Myocyte (in vitro differentiated cells): ENCODE results near the gene SNIP1. TPM values are rescaled to one million over a fixed set of nuclear protein-coding genes. Genes with fewer than 3 reads are reported as not detected.
A peak's percentile ranks its signal among the peaks of the same experiment; 100 is the strongest.
"Not testable (repeated sequence)": the region's sequence is repeated elsewhere in the genome, so short reads cannot be mapped to it uniquely, and the experiment has no call there.

Experiments used
- DNase-seq: peaks from one replicate; pipeline ENCODE4 v3.0.0-alpha.2; 2012; ENCODE audit warnings: low read depth
- polyA plus RNA-seq: library from polyadenylated mRNA; unstranded; fragments of >200 nt; gene quantifications from one replicate; pipeline ENCODE4 v1.2.1, GENCODE V29; 2012; ENCODE audit warnings: missing spikeins
- total RNA-seq: library from RNA; depleted of rRNA; stranded (reverse); fragments of >200 nt; gene quantifications from 2 replicates; pipeline ENCODE4 v1.2.3, GENCODE V29; 2014

Gene SNIP1, protein sequence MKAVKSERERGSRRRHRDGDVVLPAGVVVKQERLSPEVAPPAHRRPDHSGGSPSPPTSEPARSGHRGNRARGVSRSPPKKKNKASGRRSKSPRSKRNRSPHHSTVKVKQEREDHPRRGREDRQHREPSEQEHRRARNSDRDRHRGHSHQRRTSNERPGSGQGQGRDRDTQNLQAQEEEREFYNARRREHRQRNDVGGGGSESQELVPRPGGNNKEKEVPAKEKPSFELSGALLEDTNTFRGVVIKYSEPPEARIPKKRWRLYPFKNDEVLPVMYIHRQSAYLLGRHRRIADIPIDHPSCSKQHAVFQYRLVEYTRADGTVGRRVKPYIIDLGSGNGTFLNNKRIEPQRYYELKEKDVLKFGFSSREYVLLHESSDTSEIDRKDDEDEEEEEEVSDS
- 11.0 and 12.3 TPM in 2 replicates for total RNA-seq
- 10.0 TPM for polyA plus RNA-seq

- DNase-seq, result peak; percentile 96
These were observed at the start of gene SNIP1 for GRCh38 chr1:37553927-37554808. Gene SNIP1, minus strand, starts transcription at chr1:37554293. Its CDS starts 64 bp downstream, at chr1:37554229.

DNA sequence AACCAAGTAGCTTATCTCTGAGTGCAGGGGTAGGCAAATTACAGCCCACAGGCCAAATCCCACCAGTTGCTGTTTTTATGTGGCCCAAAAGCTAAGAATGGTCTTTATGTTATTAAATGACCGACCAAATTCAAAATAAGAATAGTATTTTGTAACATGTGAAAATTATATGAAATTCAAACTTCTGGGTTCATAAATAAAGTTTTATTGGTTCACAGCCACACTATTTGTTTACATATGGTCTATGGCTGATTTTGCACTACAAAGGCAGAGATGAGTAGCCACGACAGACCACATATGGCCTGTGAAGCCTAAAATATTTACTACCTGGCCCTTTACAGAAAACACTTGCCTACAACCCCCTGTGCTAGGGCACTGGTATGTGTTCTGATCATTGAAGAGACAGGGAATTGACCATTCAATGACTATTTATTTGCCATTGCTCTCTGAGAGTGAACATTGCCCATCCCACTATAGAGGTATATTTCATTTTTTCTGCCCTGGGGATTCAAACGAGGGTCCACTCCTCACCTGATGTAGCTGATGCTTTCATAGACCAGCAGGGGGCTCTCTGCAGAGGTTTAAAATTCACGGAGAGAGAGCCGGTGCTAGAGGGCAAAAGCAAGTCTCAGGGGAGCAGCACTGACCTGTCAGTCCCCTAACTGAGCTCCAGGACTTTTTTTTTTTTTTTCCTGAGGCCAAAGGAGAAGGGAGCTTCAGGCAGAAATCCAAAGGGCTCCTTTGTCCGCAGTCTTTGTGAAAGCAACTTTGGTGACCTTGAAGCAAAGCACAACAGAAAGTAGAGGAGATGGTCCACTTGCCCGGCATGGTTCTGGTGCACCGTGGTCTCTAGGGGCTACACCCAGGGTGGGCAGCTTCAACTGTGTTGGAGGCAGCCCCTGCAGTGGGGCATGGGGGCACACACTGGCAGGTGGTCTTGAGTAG lies 48.9 kb upstream of the SNIP1 start:
- peak; percentile 54 for DNase-seq

DNA sequence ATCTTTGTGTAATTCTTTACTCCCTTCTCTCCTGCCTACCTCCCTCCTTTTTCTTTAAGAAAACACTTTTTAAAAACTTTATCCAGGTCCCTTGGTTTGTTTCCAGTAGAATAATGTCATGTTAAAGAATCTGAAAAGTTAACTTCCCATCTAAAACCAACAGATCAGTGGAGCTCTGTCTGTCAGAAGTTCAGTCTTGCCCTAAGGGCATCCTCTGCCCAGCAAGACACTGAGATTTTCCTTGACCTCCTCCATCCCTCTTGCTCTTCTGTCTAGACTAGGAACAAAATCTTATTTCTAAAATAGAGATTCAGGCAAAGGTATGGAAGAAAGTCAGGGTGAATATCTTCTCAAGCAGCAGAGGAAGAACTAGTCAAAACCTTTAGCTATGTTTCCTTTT lies 47.3 kb upstream of the SNIP1 start:
- no peak for DNase-seq

- no peak for DNase-seq
These were observed 45.8 kb upstream of the SNIP1 start for GRCh38 chr1:37599940-37600339.

GRCh38 chr1:37596182-37596667 lies 42.1 kb upstream of the SNIP1 start:
- no peak for DNase-seq

GRCh38 chr1:37595440-37596181 lies 41.5 kb upstream of the SNIP1 start, which contains the start of gene GNL2:
Gene GNL2, minus strand, starts transcription at chr1:37595937. Its CDS starts 115 bp downstream, at chr1:37595822.
- peak; percentile 97 for DNase-seq

- no peak for DNase-seq
These were observed 39.6 kb upstream of the SNIP1 start for GRCh38 chr1:37593726-37594125.

DNA sequence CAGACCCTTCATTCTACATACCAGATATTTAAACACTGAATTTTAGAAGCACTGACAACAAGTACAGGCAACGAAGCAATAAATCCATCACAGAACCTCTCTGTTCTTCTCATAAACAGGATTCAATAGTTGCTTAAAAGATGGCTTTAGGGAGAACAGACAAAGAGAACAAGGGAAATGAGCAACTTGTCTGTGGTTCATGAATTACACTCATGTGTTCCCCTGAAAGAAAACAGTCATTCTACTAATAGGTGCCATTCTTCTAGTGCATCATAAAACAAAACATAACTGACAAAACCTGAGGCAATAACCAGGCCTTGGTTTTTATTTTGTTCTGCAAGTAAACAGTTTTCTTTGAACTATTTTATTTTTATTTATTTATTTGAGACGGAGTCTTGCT lies 34.8 kb upstream of the SNIP1 start:
- DNase-seq, result no peak

DNA sequence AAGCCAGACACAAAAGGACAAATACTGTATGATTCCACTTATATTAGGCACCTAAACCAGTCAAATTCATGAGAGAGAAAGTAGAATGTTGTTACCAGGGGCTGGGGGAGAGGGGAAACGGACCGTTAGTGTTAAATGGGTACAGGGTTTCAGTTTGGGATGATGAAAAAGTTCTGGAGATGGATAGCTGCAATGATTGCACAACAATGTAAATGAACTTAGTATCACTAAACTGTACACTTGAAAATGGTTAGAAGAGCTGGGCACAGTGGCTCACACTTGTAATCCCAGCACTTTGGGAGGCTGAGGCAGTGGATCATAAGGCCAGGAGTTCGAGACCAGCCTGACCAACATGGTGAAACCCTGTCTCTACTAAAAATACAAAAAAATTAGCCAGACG lies 30.5 kb upstream of the SNIP1 start:
- DNase-seq, result not testable (repeated sequence)

DNA sequence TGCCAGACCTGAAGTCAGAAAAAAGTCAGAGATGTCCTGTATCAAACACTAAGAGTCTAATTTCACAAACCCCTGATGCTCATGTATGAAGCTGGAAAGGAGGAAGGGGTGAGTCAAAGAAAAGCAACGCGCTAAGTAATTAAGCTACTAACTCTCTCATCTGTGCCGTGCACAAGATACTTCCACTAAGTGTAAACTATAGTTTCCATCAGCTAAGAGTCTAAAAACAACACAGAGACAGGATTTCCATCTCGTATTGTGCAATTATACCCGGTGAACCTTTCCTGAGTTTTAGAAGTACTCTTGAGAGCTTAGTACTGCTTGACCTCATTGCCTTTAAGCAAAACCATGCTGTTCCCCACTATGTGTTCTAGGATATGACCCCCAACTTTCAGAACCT lies 21.6 kb upstream of the SNIP1 start:
- no peak for DNase-seq

GRCh38 chr1:37574834-37575480 lies 20.9 kb upstream of the SNIP1 start:
- peak; percentile 86 for DNase-seq

- no peak for DNase-seq
These were observed 16.6 kb upstream of the SNIP1 start for GRCh38 chr1:37570528-37571334.

GRCh38 chr1:37567023-37567422 lies 12.9 kb upstream of the SNIP1 start:
- no peak for DNase-seq

GRCh38 chr1:37564892-37565291 lies 10.8 kb upstream of the SNIP1 start:
- no peak for DNase-seq

GRCh38 chr1:37562984-37563383 lies 8.9 kb upstream of the SNIP1 start:
- DNase-seq, result no peak

DNA sequence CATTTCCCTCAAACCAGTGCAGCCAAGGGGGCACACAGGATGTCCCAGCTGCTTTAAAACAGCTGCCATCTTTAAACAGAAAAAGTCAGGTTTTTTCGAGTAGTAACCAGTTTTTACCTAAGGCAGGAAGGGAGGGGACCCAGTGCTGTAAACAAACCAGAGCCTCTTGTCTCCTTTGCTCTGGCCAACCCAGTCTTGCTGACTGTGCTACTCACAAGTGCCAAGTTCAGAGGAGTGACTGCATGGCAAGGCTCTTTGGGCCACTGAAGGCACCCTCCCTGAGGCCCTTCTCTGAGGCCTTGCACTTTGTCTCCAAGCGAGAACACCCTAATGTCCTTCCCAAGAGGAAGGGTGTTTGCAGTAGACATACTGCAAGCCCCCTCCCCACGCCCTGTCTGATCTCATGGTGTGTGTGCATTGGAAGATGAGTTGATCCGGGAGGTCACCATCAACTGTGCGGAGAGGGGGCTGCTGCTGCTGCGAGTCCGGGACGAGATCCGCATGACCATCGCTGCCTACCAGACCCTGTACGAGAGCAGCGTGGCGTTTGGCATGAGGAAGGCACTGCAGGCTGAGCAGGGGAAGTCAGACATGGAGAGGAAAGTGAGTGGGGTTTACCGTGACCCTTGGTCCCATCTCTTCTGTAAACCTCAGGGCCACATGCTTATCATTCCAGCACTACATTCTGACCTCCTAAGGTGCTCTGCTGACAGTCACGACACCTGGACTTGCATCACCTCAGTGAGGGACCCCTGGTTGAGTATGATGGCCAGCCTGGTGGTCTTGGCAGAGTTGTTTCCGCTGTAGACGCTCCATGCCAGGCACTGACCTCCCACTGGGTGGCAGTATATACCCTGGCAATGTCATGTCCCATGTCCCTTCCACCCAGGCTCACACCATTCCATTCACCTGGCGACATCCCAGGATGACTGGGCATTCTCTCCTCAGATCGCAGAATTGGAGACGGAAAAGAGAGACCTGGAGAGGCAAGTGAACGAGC lies 7.3 kb upstream of the SNIP1 start:
- no peak for DNase-seq

DNA sequence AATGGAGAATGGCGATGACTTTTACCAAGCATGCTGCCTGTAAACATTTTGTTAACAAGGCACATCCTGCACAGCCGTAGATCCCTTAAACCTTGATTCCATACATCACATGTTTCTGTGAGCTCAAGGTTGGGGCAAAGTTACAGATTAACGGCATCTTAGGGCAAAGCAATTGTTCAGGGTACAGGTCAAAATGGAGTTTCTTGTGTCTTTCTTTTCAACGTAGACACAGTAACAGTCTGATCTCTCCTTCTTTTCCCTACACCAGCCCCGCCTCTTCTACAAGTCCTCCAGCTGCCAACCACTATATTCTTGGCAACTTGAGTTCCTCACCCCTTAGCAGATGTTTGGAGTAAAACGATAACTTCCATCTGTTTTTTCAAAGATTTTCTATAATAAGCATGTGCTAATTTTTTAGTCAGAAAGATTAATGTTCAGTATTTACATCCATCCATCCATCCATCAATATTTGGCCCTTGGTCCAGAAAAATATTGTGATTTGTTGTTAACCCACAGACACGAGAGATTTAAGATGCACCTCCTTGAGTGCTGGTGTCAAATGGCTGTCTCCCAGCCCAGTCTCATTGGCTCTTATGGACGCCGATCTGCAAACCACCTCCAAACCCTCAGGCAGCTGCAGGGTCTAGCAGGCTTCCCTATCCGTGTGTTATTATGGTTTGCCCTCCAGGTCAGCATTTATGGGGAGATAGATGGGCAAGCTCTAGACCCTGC lies 6.5 kb upstream of the SNIP1 start:
- DNase-seq, result peak; percentile 49
